ENCODE data around the gene HCN2. TPM values are rescaled to one million over a fixed set of nuclear protein-coding genes. Genes with fewer than 3 reads are reported as not detected.

HCN2 gene
- total RNA-seq, 2 experiments from 2014 or later = 0.06 to 1.0 TPM

- DNase-seq (ENCODE audit: low spot score) = no peak
- Histone ChIP-seq H3K4me3 (ENCODE audit: low read depth, low read length, poor library complexity, severe bottlenecking) (no peak overlapping the region), H4K20me1 (ENCODE audit: insufficient read depth, low read length) (no peaks in the 10 kb centered on the region), H3K79me2 (ENCODE audit: insufficient read depth, low read depth, low read length) (no peaks in the 10 kb centered on the region), H3K4me2 (ENCODE audit: low read length) (no peak overlapping the region), H3K9me2 (ENCODE audit: insufficient read depth, low read length) (no peaks in the 10 kb centered on the region), H3K4me1 (ENCODE audit: insufficient read depth, low read length, poor library complexity, severe bottlenecking) (peaks cover 18% of the 10 kb centered on the region), H3K9me3 (ENCODE audit: low read length) (no peaks in the 10 kb centered on the region), H3K36me3 (ENCODE audit: insufficient read depth, low read length) (peaks cover 79% of the 10 kb centered on the region), H2AFZ (ENCODE audit: low read length) (no peak overlapping the region), H3K27ac (ENCODE audit: low read depth, low read length, poor library complexity, severe bottlenecking) (peak overlapping the region; percentile 59)
- intact Hi-C loops (cut with micrococcal nuclease; ENCODE audit: unreplicated experiment) = no loop called here
- no TSS peak for BruUV-seq (replicated peaks)
- ChIA-PET POLR2A (no interaction called here), CTCF (ENCODE audit: unreplicated experiment) (no interaction called here)
- TF ChIP-seq CTCF (conservative IDR thresholded peaks at IDR 0.05; ENCODE audit: low read length) (no peak), EZH2phosphoT487 (IDR thresholded peaks at IDR 0.05; ENCODE audit: borderline replicate concordance, low read depth, low read length) (no peak)
Observed at GRCh38 chr19:646779-647565, 57.3 kb downstream of the HCN2 start.

- intact Hi-C loops (cut with micrococcal nuclease; ENCODE audit: unreplicated experiment) = no loop called here
- BruUV-seq (replicated peaks) = TSS peak; percentile 91
- Histone ChIP-seq H3K36me3 (ENCODE audit: insufficient read depth, low read length) (peaks cover 85% of the 10 kb centered on the region), H3K27ac (ENCODE audit: low read depth, low read length, poor library complexity, severe bottlenecking) (peak overlapping the region; percentile 59), H3K9me2 (ENCODE audit: insufficient read depth, low read length) (no peaks in the 10 kb centered on the region), H2AFZ (ENCODE audit: low read length) (no peak overlapping the region), H3K4me1 (ENCODE audit: insufficient read depth, low read length, poor library complexity, severe bottlenecking) (peaks cover 18% of the 10 kb centered on the region), H4K20me1 (ENCODE audit: insufficient read depth, low read length) (no peaks in the 10 kb centered on the region; the same call in 1 of the 2 replicates), H3K79me2 (ENCODE audit: insufficient read depth, low read depth, low read length) (peaks cover 5% of the 10 kb centered on the region; the same call in 1 of the 2 replicates), H3K4me2 (ENCODE audit: low read length) (0 out of 2 replicates have a peak overlapping the region, but pooled peaks have one; percentile 20), H3K9me3 (ENCODE audit: low read length) (no peaks in the 10 kb centered on the region), H3K4me3 (ENCODE audit: low read depth, low read length, poor library complexity, severe bottlenecking) (no peak overlapping the region)
- TF ChIP-seq EZH2phosphoT487 (IDR thresholded peaks at IDR 0.05; ENCODE audit: borderline replicate concordance, low read depth, low read length) (no peak), CTCF (conservative IDR thresholded peaks at IDR 0.05; ENCODE audit: low read length) (no peak)
- ChIA-PET CTCF (ENCODE audit: unreplicated experiment) (no interaction called here), POLR2A (no interaction called here)
- peak; percentile 27 for DNase-seq (ENCODE audit: low spot score)
Observed at GRCh38 chr19:647566-648284, 58.0 kb downstream of the HCN2 start.

- no peak overlapping the region for H2AFZ ChIP-seq (ENCODE audit: low read length)
- H3K9me2 ChIP-seq (ENCODE audit: insufficient read depth, low read length) = no peaks in the 10 kb centered on the region
- TF ChIP-seq EZH2phosphoT487 (IDR thresholded peaks at IDR 0.05; ENCODE audit: borderline replicate concordance, low read depth, low read length) = no peak
- no peak for DNase-seq (ENCODE audit: low spot score)
- H3K4me3 ChIP-seq (ENCODE audit: low read depth, low read length, poor library complexity, severe bottlenecking) = no peak overlapping the region
- ChIA-PET POLR2A (no interaction called here), CTCF (ENCODE audit: unreplicated experiment) (no interaction called here)
- intact Hi-C loops (cut with micrococcal nuclease; ENCODE audit: unreplicated experiment) = no loop called here
- peaks cover 11% of the 10 kb centered on the region for H3K79me2 ChIP-seq (ENCODE audit: insufficient read depth, low read depth, low read length)
- peaks cover 88% of the 10 kb centered on the region for H3K36me3 ChIP-seq (ENCODE audit: insufficient read depth, low read length)
- H4K20me1 ChIP-seq (ENCODE audit: insufficient read depth, low read length) = no peaks in the 10 kb centered on the region; the same call in 1 of the 2 replicates
- H3K9me3 ChIP-seq (ENCODE audit: low read length) = no peaks in the 10 kb centered on the region
- BruUV-seq (replicated peaks) = no TSS peak
- peak overlapping the region; percentile 59 for H3K27ac ChIP-seq (ENCODE audit: low read depth, low read length, poor library complexity, severe bottlenecking)
- peaks cover 18% of the 10 kb centered on the region for H3K4me1 ChIP-seq (ENCODE audit: insufficient read depth, low read length, poor library complexity, severe bottlenecking)
- H3K4me2 ChIP-seq (ENCODE audit: low read length) = no peak overlapping the region
Observed at GRCh38 chr19:648305-648704, 58.6 kb downstream of the HCN2 start.

Data from OCI-LY7 (cell line).